GM18951 (cell line): ENCODE measurements around the gene MCOLN1.

Source experiments
- POLR2A ChIP-seq: IDR thresholded peaks from 4 replicates; pipeline ENCODE4 v1.6.1; 2011; ENCODE audit warnings: mild to moderate bottlenecking; ENCODE audit not compliant: insufficient read length, insufficient read depth; ENCODE audit errors: extremely low read depth
- in situ Hi-C: fragments of 300-500 bp; cut with MboI; formaldehyde crosslinking; loops from one replicate; pipeline ENCODE4 v1.12.0; 2022; ENCODE audit warnings: low sequenced_read_pairs, mixed read lengths, inconsistent platforms; ENCODE audit not compliant: unreplicated experiment

MCOLN1 gene

DNA sequence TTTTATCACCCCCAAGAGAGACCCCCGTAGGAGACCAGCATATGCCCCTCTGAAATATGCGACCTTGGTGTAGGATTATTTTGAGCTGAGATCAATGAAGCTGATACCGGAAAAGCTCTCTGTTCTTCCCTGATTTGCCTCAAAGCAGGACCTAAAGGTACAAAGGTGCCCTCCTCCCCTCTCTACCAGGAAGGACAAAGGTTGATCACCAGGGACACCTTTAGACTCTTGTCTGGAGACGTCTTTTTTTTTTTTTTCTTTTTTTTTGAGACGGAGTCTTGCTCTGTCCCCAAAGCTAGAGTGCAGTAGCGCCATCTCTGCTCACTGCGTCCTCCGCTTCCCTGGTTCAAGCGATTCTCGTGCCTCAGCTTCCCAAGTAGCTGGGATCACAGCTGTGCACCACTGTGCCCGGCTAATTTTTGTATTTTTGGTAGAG is 32.8 kb upstream of the MCOLN1 start:
- in situ Hi-C loops: no loop called here
- no peak for TF ChIP-seq POLR2A

DNA sequence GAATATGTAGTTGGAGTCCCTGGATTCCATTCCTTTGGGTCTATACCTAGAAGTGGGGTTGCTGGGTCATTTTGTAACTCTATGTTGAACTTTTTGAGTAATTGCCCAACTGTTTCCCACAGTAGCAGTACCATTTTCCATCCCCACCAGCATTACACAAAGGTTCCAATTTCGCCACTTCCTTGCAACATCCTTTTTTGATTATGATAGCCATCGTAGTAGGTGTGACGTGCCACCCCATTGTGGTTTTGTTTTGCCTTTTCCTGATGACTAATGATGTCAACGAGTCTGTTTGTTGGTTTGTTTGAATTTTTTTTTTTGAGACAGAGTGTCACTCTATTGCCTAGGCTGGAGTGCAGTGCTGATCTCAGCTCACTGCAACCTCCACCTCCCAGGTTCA is 30.3 kb upstream of the MCOLN1 start:
- no peak for TF ChIP-seq POLR2A
- in situ Hi-C loops: no loop called here

DNA sequence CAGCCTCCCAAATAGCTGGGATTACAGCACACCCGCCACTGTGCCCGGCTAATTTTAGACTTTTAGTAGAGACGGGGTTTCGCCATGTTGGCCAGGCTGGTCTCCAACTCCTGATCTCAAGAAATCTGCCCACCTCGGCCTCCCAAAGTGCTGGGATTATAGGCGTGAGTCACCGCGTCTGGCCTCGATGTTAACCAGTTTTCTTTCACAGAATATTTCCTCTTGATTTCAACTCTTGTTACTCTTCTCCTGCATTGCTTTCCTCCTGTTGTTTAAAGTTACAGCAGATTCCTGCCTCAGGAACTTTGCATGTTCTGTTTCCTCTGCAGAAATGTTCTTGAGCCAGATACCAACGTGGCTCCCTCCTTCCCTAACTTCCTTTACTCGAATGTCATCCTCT is 29.9 kb upstream of the MCOLN1 start:
- TF ChIP-seq POLR2A: no peak
- in situ Hi-C loops: no loop called here

DNA sequence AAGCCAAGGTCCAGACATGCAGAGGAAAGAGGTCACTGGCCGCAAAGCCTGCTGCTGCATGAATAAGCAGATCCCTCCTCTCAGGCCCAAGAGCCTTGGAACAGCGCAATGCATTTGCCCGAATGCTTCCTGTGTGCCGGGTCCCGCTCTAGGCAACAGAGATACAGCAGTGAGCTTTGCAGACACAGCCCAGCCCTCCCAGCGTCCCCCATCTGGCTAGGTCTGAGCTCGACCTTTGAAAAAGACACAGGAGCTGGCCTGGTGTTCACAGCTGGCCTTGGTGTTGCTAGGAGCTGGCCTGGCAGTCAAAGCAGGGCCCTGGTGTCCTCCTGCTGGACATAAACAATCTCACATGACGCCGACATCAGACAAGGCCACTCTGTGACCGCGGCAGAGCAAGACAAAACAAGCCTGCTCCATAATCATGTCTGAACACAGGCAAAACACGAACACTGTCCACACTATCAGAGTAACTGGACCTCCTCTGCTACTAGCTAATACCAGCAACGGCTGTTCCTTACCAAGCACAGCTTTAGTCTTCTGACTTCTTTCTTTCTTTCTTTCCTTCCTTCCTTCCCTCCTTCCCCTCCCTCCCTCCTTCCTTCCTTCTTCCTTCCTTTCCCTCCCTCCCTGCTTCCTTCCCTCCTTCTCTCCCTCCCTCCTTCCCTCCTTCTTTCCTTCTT is 27.9 kb upstream of the MCOLN1 start:
- in situ Hi-C loops: no loop called here
- no peak for TF ChIP-seq POLR2A

DNA sequence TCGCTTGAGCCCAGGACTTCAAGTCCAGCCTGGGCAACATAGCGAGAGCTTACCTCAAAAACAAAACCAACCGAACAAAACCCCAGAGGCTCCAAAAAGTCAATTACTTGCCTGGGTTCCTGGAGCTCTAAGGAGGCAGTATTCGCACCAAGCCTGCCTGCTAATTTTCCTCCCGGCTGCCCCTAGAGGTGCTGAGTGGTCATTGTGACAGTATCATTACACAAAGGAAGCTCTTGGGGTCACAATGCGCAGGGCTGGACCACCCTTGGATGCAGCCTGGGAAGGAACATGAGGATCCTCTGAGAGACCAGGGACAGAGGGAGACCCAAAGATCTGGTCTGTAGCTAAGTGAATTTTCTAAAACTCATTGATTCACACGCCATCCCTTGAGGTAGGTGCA is 25.1 kb upstream of the MCOLN1 start:
- no peak for TF ChIP-seq POLR2A
- in situ Hi-C loops: no loop called here

DNA sequence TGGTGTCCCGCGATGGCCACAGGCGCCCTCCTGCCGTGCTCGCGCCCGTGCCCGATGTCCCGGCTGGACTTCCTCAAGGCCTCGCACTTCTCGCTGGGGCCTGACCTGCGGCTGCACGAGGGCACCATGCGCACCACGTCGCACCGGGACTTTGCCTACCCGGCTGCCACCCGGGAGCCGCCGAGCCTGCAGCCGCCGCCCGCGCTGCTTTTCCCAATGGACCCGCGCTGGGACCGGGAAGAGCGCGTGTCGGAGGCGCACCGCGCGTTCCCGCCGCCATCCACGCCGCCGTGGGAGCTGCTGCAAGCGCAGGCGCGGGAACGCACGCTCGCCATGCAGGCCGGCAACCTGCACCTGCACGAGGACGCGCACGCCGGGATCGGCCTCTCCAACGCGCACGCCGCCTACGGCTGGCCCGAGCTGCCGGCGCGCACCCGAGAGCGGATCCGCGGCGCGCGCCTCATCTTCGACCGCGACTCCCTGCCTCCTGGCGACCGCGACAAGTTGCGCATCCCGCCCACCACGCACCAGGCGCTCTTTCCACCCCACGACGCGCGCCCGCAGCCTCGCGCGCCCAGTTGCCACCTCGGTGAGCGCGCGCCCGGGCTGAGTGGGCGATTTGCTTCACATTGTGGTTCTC is 21.5 kb upstream of the MCOLN1 start:
- in situ Hi-C loops: no loop called here
- TF ChIP-seq POLR2A: no peak

DNA sequence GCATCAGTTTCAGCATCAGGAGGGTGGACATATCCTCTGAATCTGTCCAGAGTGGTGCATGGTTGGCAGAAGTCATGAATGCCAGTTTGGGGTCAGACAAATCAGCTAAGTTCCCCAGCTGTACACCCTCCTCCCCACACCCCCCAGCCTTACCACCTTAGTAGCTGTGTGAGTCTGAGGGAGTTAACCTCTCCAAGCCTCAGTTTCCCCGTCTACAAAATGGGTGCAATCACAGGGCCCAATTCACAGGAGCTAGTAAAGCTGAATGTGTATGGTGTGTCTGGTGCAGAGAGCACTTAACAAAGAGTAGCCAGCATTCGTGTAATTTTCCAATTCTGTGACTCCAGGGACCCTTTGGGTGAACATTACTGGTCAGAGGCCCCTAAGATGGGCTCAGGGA is 19.9 kb upstream of the MCOLN1 start:
- in situ Hi-C loops: no loop called here
- no peak for TF ChIP-seq POLR2A

DNA sequence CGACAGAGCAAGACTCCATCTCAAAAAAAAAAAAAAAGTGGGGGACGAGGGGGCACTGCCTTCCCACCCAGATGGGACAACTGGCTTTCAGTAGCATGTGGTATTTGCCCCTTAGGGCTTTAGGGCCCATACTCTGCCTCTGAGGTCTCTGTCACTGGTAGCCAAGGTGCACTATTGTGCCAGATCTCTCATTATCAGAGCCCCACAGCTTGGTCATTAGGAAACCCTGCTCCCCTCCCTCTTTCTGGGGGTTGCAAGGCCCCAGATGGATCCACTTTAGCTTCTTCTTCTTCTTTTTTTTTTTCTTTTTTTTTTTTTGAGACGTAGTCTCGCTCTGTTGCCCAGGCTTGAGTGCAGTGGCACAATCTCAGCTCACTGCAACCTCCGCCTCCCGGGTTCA is 17.7 kb upstream of the MCOLN1 start:
- no peak for TF ChIP-seq POLR2A
- in situ Hi-C loops: no loop called here

DNA sequence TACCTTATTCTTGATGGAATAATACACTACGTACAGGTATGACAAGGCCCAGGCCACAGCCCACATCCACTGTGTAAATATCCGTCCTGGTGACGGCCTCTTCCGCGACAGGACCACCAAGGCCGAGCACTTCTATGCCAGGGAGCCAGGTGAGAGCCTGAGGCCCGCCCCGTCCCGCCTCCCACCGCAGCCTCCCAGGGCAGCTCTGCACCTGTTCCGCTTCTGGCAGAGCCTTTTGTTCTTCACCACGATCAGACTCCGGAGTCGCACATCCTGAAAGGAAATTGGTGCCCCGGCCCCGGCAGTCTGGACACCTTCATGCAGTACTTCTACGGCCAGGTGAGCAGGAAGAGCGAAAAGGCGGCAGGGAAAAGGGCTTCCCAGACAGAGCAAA is 17.1 kb upstream of the MCOLN1 start:
- TF ChIP-seq POLR2A: no peak
- in situ Hi-C loops: no loop called here

DNA sequence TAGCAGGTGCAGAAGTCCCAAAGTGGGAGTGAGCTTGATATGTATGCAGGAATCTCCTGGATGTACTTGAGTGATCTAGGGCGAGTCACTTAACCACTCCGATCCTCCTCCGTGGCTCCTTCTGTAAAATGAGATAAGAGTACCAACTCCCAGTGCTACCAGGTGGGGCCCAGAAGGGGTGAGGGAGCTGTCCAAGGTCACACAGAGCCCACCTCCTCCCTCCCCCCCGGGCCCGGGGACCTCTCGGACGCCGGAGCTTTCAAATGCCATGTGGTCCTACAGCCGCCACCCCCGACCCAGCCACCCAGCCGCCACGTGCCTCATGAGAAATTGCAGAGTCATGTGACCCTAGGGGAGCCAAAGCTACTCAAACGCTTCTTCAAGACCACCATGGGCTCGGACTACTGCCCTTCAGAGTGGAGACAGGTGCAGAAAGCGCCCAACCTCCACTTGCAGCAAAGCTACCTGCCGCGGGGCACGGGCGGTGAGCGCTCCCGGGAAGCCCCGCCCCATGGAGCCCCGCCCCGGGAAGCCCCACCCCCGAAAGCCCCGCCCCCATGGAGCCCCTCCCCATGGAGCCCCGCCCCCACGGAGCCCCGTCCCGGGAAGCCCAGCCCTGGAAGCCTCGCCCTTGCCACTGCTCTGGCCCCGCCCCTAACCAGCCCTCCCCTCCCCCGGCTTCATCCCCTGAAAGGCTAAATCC is 16.6 kb upstream of the MCOLN1 start:
- no peak for TF ChIP-seq POLR2A
- in situ Hi-C loops: no loop called here

DNA sequence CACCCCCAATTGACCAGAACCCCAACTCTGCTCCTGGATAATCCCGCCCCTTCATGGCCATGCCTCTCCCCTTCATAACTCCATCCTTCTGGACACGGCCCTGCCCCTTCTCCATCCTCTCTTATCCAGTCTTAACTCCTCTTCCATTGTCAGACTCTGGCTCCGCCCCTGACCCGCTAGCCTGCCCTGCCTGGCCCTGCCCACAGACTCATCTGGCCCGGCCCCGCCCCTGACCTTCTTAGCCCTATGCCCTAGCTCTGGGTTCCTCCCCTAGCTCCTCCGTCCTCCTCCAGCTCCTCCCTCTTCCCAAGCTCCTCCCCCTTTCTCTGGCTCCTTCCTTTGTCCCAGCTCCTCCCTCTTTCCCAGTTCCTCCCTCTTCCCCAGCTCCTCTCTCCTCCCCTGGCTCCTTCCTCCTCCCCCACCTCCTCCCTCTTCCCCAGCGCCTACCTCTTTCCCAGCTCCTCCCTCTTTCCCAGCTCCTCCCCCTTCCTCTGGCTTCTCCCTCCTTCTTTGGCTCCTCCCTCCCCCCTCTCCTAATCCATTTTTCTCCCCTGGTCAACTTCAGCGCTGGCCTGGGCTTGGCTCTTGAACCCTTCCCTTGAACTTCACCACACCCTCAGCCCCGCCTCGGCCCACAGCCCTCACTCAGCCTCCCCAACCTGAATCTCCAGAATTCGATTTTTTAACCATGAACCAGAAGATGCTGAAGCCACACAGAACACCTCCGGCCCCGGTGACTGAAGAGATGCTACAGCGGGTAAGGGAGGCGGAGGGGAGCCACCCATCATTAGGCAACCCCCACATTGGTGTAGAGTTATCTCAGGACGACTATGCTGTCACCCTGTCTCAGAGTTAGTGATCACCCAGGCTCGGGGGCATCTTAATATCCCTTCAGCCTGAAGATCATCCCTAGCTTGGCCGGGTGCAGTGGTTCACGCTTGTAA is 15.8 kb upstream of the MCOLN1 start:
- TF ChIP-seq POLR2A: no peak
- in situ Hi-C loops: no loop called here

DNA sequence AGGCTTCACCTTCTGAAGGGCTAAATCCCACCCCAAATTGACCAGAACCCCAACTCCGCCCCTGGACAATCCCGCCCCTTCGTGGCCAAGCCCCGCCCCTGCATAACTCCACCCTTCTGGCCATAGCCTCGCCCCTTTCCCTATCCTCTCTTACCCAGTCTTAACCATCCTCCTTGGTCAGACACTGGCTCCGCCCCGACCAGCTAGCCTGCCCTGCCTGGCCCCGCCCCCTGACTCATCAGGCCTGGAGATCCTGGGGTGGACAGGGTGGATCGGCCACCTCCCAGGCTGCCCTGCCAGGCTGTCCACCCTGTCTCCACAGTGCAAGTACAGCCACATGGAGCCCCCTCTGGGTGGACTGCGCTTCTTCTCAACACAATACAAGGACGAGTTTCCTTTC is 14.5 kb upstream of the MCOLN1 start:
- in situ Hi-C loops: no loop called here
- TF ChIP-seq POLR2A: no peak

DNA sequence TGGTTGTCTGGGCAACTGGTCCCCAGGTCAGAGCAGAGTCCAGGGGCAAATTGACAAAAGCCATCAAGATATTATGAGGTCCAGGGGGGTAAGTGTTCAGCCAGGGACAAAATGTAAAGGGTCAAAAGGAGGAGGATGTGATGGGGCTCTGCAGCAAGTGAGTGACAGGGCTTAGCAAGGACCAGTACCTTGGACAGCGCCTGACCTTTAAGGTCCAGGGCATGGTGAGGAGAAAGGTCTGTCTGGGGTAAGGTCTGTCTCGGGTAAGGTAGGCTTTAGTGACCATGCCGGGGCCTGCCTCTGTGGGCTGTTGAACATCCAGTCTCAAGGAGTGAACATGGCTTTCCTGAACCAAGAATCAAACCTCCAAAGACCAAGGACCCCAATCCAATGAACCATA is 12.8 kb upstream of the MCOLN1 start:
- in situ Hi-C loops: no loop called here

More for the DNA sequence above, 12.8 kb upstream of the MCOLN1 start:
- no peak for TF ChIP-seq POLR2A
